NCI-H510A (cell line): ENCODE data around the gene ASF1A.
A peak's percentile ranks its signal among the peaks of the same experiment; 100 is the strongest.

ENCODE experiments used
- DNase-seq: peaks from one replicate; lab custom pipeline; 2025; lab: John Stamatoyannopoulos, UW

Gene ASF1A

DNA sequence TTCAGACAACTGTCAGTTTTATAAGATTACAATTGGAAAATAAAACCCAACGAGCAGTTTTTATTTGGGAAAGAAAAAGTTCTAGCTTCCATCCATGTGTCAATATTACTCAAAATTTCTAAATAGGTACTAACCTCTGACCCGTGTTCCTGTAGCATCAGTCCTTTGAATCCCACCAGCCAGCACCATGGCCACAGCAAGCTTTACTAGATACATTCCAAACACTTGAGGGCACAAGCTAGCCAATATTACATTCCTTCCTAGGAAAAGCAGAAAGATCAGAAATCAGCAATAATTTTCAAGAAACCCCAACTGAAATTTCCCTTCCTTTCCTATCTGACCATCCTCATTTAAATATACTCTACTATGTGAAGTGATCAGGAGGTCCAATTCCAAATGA, 19.2 kb downstream of the ASF1A start:
- no peak for DNase-seq

DNA sequence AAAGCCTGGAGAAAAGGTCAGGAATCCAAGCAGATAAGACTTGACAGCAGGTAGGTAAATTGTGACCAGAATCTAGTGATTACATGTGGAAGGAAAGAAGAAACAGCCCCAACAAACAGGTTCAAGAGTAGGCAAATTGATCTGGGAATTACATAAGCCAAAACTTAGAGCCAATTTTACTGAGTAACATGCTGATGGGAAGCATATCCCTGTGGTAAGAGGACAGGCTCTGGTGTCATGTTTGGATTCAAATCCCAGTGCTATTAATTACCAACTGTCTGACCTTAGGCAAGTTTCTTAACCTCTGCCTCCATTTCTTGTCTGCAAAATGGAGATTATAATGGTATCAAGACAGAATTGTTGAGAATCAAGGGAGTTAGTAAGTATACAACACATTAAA, 20.6 kb downstream of the ASF1A start:
- no peak for DNase-seq

- DNase-seq, result no peak
Measured at GRCh38 chr6:118917546-118918328, 23.8 kb downstream of the ASF1A start.

DNA sequence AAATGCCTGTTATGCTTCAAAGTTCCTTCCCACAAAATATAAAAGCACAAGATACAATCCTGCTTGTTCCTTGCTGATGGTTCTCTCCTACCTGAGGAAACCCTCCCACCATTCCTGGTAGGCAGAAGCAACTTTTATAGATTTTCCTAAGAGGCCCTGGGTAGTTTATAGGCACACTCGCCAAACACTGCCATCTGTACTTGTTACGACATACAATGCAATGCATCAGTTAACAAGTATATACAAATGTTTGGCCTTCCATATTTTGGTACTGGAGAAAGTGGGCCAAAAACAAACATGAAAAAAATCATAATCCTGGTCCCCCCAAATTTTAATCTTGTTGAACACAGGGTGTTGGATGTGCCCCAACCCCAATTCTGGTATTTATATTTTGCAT, 24.4 kb downstream of the ASF1A start:
- no peak for DNase-seq

- DNase-seq, result no peak
Measured at GRCh38 chr6:118921084-118921483, 27.1 kb downstream of the ASF1A start.

DNA sequence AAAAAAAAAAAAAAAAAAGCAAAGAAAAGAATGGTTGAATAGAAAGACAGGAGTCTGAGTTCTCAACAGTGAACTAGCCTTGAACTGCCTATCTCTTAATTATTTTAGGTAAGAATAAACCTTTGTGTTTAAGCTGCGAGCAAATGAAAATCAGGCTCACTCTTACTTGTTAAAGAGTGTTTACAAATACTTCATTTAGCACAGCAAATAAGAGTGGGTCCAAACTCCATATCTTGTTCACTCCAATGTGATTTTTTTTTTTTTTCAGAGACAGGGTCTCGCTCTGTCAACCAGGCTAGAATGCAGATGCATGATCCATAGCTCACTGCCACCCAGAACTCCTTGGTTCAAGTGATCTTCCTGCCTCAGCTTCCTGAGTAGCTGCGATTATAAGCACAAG, 29.1 kb downstream of the ASF1A start:
- DNase-seq, result no peak

- no peak for DNase-seq
Measured at GRCh38 chr6:118930680-118931079, 36.7 kb downstream of the ASF1A start.

DNA sequence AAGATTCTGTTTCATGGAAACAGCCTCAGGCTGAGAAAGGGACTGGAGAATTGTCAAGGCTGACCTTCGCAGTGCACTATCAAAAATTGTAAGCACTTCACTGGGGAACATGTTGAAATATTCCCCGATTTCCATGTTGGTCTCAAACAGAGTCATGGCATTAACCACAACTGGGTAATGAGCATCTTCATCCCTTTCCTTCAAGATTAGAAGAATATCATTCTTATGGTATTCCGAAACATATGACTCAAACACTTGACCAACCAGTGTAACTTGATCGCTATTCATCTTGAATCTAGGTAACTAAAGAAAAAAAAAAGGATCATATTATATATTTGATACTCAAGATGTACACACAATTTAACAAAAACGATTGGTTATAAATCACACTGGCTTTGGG, 37.5 kb downstream of the ASF1A start:
- no peak for DNase-seq

DNA sequence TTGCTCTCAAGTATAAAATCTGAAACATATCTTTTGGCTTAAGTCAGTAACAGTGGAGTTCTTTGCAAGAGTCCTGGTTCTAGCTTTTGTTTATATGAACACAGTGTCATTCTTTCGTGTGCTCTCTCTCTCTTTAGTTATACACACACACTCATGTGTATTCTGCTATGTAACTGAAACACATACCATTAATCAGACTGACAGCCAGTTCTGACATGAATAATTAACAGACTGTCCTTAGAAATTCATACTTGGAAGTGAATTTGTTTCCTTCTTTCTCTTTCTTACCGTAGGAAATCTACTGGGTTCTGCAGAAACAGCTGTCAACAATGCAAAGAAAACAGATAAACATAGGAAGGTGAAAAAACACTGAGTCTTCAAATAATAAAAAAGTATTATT, 38.5 kb downstream of the ASF1A start:
- no peak for DNase-seq

DNA sequence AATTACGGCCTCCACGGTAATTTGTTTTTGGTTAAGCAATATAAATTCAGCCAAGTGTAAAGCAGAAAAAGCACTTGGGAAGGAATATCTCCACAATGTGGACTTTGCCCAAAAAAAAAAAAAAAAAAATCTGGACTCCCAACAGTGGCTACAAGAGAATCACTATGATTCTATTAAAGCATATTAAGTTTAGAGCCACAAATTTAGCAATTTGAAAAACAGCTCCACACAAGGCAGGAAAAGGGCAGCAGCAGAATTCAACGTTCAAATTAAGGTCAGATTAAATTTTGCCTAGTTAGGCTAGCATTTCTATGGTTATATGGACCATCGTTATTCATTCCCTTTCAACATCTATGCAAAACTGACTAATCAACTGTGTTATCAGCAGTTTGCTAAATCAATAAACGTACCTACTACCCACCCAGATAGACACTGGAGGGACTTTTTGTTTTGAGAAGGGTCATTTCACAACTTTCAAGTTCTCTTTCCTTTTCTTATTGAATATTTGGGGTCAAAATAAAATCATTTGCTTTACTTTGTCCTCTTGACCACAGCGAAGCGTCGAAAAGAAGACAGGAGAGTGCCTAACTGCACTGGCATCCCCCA, 40.0 kb downstream of the ASF1A start:
- DNase-seq, result no peak

GRCh38 chr6:118934461-118935330, 40.7 kb downstream of the ASF1A start, which contains the start of gene MCM9:
TSS of gene MCM9 (minus strand) at chr6:118935159. CDS start at chr6:118931723, 3,436 bp downstream.
- peak; percentile 78 for DNase-seq

- no peak for DNase-seq
Measured at GRCh38 chr6:118935331-118935668, 41.3 kb downstream of the ASF1A start.

DNA sequence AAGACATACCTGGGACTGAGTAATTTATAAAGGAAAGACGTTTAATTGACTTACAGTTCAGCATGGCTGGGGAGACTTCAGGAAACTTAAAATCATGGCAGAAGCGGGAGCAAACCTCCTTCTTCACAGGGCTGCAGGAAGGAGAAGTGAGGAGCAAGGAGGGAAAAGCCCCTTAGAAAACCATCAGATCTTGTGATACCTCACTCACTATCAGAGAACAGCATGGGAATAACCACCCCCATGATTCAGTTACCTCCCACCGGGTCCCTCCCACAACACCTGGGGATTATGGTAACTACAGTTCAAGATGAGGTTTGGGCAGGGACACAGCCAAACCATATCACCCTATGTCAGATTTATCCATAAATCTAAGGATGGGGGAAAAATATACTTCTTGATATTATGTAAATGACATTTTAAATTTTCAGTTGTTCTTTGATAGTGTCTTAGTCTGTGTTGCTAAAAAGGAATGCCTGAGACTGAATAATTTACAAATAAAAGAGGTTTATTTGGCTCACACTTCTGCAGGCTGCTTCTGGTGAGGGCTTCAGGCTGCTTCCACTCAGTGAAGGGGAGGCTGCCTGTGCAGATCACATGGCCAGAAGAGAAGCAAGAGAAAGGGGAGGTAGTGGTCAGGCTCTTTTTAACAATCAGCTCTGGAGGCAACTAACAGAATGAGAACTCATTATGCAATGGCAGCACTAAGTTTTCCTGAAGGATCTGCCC, 42.2 kb downstream of the ASF1A start:
- DNase-seq, result no peak

DNA sequence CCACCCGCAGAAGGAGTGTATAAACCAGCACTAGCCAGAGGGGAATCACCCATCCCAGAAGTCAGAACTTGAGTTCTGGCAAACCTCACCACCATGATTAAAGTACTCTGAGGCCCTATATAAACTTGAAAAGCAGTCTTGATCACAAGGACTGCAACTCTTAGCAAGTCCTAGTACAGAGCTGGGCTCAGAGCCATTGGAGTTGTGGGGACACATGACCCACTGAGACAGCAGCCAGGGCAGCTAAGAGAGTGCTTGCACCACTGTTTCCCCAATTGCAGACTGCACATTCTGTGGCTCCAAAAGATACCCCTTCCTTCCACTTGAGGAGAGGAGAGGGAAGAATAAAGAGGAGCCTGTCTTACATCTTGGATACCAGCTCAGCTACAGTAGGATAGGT, 45.7 kb downstream of the ASF1A start:
- no peak for DNase-seq

- no peak for DNase-seq
Measured at GRCh38 chr6:118940770-118941169, 46.8 kb downstream of the ASF1A start.

GRCh38 chr6:118945217-118945616, 51.3 kb downstream of the ASF1A start:
- no peak for DNase-seq

DNA sequence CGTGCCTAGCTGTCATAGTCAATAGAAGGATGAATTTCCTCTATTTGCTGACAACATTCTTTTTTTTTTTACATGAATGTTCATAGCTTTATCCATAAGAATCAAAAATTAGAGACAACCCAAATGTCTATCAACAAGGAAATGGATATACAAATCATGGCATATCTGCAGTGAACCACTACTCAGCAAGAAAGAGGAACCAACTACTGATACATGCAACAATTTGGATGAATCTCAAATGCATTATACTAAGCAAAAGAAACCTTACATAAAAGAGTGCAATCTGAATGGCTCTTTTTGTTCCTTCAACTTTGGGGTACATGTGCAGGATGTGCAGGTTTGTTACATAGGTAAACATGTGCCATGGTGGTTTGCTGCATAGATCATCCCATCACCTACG, 58.7 kb downstream of the ASF1A start:
- no peak for DNase-seq

- no peak for DNase-seq
Measured at GRCh38 chr6:118953391-118953790, 59.4 kb downstream of the ASF1A start.
